Neural cell (in vitro differentiated cells): Measurements from ENCODE around the gene BEND4. TPM values are rescaled to one million over a fixed set of nuclear protein-coding genes. Genes with fewer than 3 reads are reported as not detected.

Experiments used
- H2AFZ ChIP-seq: fragments of 200-600, 300-800 bp; sonication (generic), shearing (Covaris generic); 2 replicates; pipeline ENCODE4 v1.6.0; 2014; ENCODE audit warnings: low read depth, mild to moderate bottlenecking, antibody characterized with exemption, low read length, moderate library complexity
- H3F3A ChIP-seq: fragments of 200-600 bp; shearing (Covaris generic); 2 replicates; pipeline ENCODE4 v1.6.1; 2016; ENCODE audit warnings: mild to moderate bottlenecking, moderate library complexity, mixed read lengths, antibody characterized with exemption, low read length; ENCODE audit not compliant: insufficient read depth, poor library complexity, severe bottlenecking
- H3K27ac ChIP-seq: fragments of 200-600, 300-800 bp; sonication (generic), shearing (Covaris generic); 2 replicates; pipeline ENCODE4 v1.5.1; 2014; ENCODE audit warnings: mild to moderate bottlenecking, low read length, moderate library complexity
- H3K27me3 ChIP-seq: fragments of 300-800, 200-600 bp; sonication (generic), shearing (Covaris generic); 2 replicates; pipeline ENCODE4 v1.6.0; 2014; ENCODE audit warnings: mild to moderate bottlenecking, low read depth, low read length, moderate library complexity; ENCODE audit not compliant: insufficient read depth
- H3K36me3 ChIP-seq: fragments of 300-800, 200-600 bp; sonication (generic), shearing (Covaris generic); 2 replicates; pipeline ENCODE4 v1.5.1; 2014; ENCODE audit warnings: mild to moderate bottlenecking, antibody characterized with exemption, low read length, moderate library complexity; ENCODE audit not compliant: insufficient read depth
- H3K4me2 ChIP-seq: fragments of 300-800, 200-600 bp; sonication (generic), shearing (Covaris generic); 2 replicates; pipeline ENCODE4 v1.6.0; 2014; ENCODE audit warnings: mild to moderate bottlenecking, low read length
- H3K4me3 ChIP-seq: fragments of 300-800, 200-600 bp; sonication (generic), shearing (Covaris generic); 2 replicates; pipeline ENCODE4 v1.5.1; 2014; ENCODE audit warnings: mild to moderate bottlenecking, low read length, moderate library complexity
- H3K79me2 ChIP-seq: fragments of 200-600 bp; shearing (Covaris generic); replicated peaks from 2 replicates; pipeline ENCODE4 v1.6.0; 2014; ENCODE audit warnings: mild to moderate bottlenecking, low read length, moderate library complexity; ENCODE audit not compliant: insufficient read depth
- H3K9ac ChIP-seq: fragments of 300-800, 200-600 bp; sonication (generic), shearing (Covaris generic); 2 replicates; pipeline ENCODE4 v1.6.1; 2016; ENCODE audit warnings: mild to moderate bottlenecking, low read length, mixed read lengths
- H3K9me2 ChIP-seq: fragments of 200-600 bp; shearing (Covaris generic); 2 replicates; pipeline ENCODE4 v1.6.1; 2016; ENCODE audit warnings: mild to moderate bottlenecking, low read length, mixed read lengths; ENCODE audit not compliant: insufficient read depth
- H3K9me3 ChIP-seq: fragments of 200-600, 300-800 bp; sonication (generic), shearing (Covaris generic); 2 replicates; pipeline ENCODE4 v1.6.1; 2016; ENCODE audit warnings: mild to moderate bottlenecking, mixed run types, low read length, moderate library complexity, mixed read lengths
- H4K20me1 ChIP-seq: fragments of 200-600 bp; shearing (Covaris generic); 2 replicates; pipeline ENCODE4 v1.6.1; 2016; ENCODE audit warnings: mild to moderate bottlenecking, mixed run types; ENCODE audit not compliant: insufficient read depth
- CTCF ChIP-seq: fragments of 450-650 bp; IDR thresholded peaks from 2 replicates; pipeline ENCODE4 v1.5.1; 2014; ENCODE audit warnings: antibody characterized with exemption, mild to moderate bottlenecking, moderate library complexity; ENCODE audit not compliant: poor library complexity, severe bottlenecking
- EP300 ChIP-seq: fragments of 450-650 bp; conservative IDR thresholded peaks from 2 replicates; pipeline ENCODE4 v1.6.1; 2014; ENCODE audit warnings: antibody characterized with exemption, mild to moderate bottlenecking, moderate library complexity; ENCODE audit not compliant: poor library complexity, severe bottlenecking
- EZH2 ChIP-seq: fragments of 200-600, 300-800 bp; shearing (Covaris generic), sonication (generic); IDR thresholded peaks from 2 replicates; pipeline ENCODE4 v1.6.1; 2014; ENCODE audit warnings: antibody characterized with exemption, low read length, borderline replicate concordance, mild to moderate bottlenecking; ENCODE audit not compliant: insufficient read depth, poor library complexity, severe bottlenecking
- MXI1 ChIP-seq: fragments of 450-650 bp; conservative IDR thresholded peaks from 2 replicates; pipeline ENCODE4 v1.6.1; 2014; ENCODE audit warnings: antibody characterized with exemption, mild to moderate bottlenecking; ENCODE audit not compliant: poor library complexity, severe bottlenecking
- POLR2AphosphoS5 ChIP-seq: IDR thresholded peaks from 2 replicates; pipeline ENCODE4 v1.6.1; 2012
- RAD21 ChIP-seq: fragments of 450-650 bp; conservative IDR thresholded peaks from 2 replicates; pipeline ENCODE4 v1.6.1; 2014; ENCODE audit warnings: antibody characterized with exemption, mild to moderate bottlenecking, moderate library complexity
- REST ChIP-seq: IDR thresholded peaks from 2 replicates; pipeline ENCODE4 v1.6.1; 2012; ENCODE audit warnings: borderline replicate concordance
- SMC3 ChIP-seq: fragments of 450-650 bp; conservative IDR thresholded peaks from 2 replicates; pipeline ENCODE4 v1.6.1; 2014; ENCODE audit warnings: antibody characterized with exemption, mild to moderate bottlenecking, moderate library complexity; ENCODE audit not compliant: poor library complexity
- TAF1 ChIP-seq: IDR thresholded peaks from 2 replicates; pipeline ENCODE4 v1.6.1; 2012; ENCODE audit warnings: low read depth
- polyA plus RNA-seq: library from polyadenylated mRNA; depleted of rRNA; stranded (reverse); fragments of >200 nt; gene quantifications from 2 replicates; pipeline ENCODE4 v1.2.3, GENCODE V29; 2014

Gene BEND4
- polyA plus RNA-seq, 1 donor from 2014 or later: 1.1 TPM

- Histone ChIP-seq H3K4me2 (no peak overlapping the region), H2AFZ (no peak overlapping the region), H3K4me3 (no peak overlapping the region), H3F3A (no peaks in the 10 kb centered on the region), H3K27ac (no peak overlapping the region), H3K9ac (no peak overlapping the region), H3K36me3 (no peaks in the 10 kb centered on the region), H3K9me2 (no peaks in the 10 kb centered on the region), H4K20me1 (no peaks in the 10 kb centered on the region), H3K27me3 (no peaks in the 10 kb centered on the region), H3K9me3 (no peaks in the 10 kb centered on the region), H3K79me2 (no peaks in the 10 kb centered on the region)
- TF ChIP-seq SMC3 (no peak), MXI1 (no peak), TAF1 (no peak), EZH2 (no peak), REST (no peak), CTCF (no peak), EP300 (no peak), RAD21 (no peak)
Measured at GRCh38 chr4:42136371-42136770, 16.1 kb downstream of the BEND4 start.

- H3K27me3 ChIP-seq: no peaks in the 10 kb centered on the region
- no peak overlapping the region for H3K9ac ChIP-seq
- no peaks in the 10 kb centered on the region for H3K9me2 ChIP-seq
- no peaks in the 10 kb centered on the region for H3K9me3 ChIP-seq
- H2AFZ ChIP-seq: no peak overlapping the region
- H4K20me1 ChIP-seq: no peaks in the 10 kb centered on the region
- H3K36me3 ChIP-seq: no peaks in the 10 kb centered on the region
- H3K79me2 ChIP-seq: no peaks in the 10 kb centered on the region
- H3K4me3 ChIP-seq: no peak overlapping the region
- TF ChIP-seq REST (no peak), RAD21 (no peak), EP300 (no peak), EZH2 (no peak), MXI1 (no peak), CTCF (no peak), POLR2AphosphoS5 (no peak), TAF1 (no peak), SMC3 (no peak)
- H3K4me2 ChIP-seq: no peak overlapping the region
- no peaks in the 10 kb centered on the region for H3F3A ChIP-seq
- H3K27ac ChIP-seq: no peak overlapping the region
Measured at GRCh38 chr4:42133006-42133405, 19.4 kb downstream of the BEND4 start.
